ENCODE data around the gene HEXIM1.

GRCh38 chr17:45117848-45118646 lies 30.2 kb upstream of the HEXIM1 start:
- TF ChIP-seq CTCF (IDR thresholded peaks at IDR 0.05) (no peak), POLR2A (IDR thresholded peaks at IDR 0.05; ENCODE audit: low read depth) (no peak), POLR2AphosphoS5 (IDR thresholded peaks at IDR 0.05) (no peak), EP300 (IDR thresholded peaks at IDR 0.05) (no peak)
